Caco-2 (cell line): ENCODE measurements around the gene SV2C. TPM values are rescaled to one million over a fixed set of nuclear protein-coding genes. Genes with fewer than 3 reads are reported as not detected.
"Not testable (repeated sequence)": the region's sequence is repeated elsewhere in the genome, so short reads cannot be mapped to it uniquely, and the experiment has no call there.

Experiments used
- BruUV-seq: library from RNA; stranded (reverse); fragments of 400-500 nt; replicated peaks from 2 replicates; lab custom pipeline; 2021; lab: Mats Ljungman, UMichigan
- CTCF ChIA-PET: fragments of 300-600 bp; sonication (Branson Sonifier 250); formaldehyde crosslinking; loops from one replicate; lab custom pipeline; 2022; ENCODE audit warnings: antibody characterized with exemption; lab: Charles Lee
- POLR2A ChIA-PET: fragments of 300-600 bp; sonication (Branson Sonifier 250); formaldehyde crosslinking; loops from one replicate; lab custom pipeline; 2022; ENCODE audit warnings: antibody characterized with exemption; lab: Charles Lee
- DNase-seq, 2 experiments: peaks; one replicate each; pipeline versions ENCODE4 v3.0.0 to v3.0.0-alpha.2; 2020 to 2022
- H3K27me3 ChIP-seq: replicated peaks from 2 replicates; pipeline ENCODE4 v1.6.0; 2011; ENCODE audit warnings: low read length; ENCODE audit not compliant: control insufficient read depth, insufficient read depth
- H3K36me3 ChIP-seq: 2 replicates; pipeline ENCODE4 v1.5.1; 2011; ENCODE audit warnings: low read length; ENCODE audit not compliant: control insufficient read depth, insufficient read depth
- H3K4me1 ChIP-seq: fragments of 250-450 bp; sonication (Bioruptor Pico); 2 replicates; pipeline ENCODE4 v1.5.1; 2020; ENCODE audit warnings: mild to moderate bottlenecking
- H3K4me3 ChIP-seq: 2 replicates; pipeline ENCODE4 v1.5.1; 2011; ENCODE audit warnings: low read depth, mild to moderate bottlenecking, control low read depth, low read length
- H3K9me3 ChIP-seq: fragments of 250-450 bp; sonication (Bioruptor Pico); 2 replicates; pipeline ENCODE4 v1.5.1; 2020; ENCODE audit warnings: mild to moderate bottlenecking, moderate library complexity
- H3K27ac Mint-ChIP-seq: one replicate; pipeline ENCODE4 v1.8.0; 2022; ENCODE audit warnings: mixed read lengths; ENCODE audit not compliant: unreplicated experiment
- H3K27me3 Mint-ChIP-seq: one replicate; pipeline ENCODE4 v1.8.0; 2022; ENCODE audit warnings: mixed read lengths; ENCODE audit not compliant: insufficient read depth, unreplicated experiment
- H3K36me3 Mint-ChIP-seq: one replicate; pipeline ENCODE4 v1.8.0; 2022; ENCODE audit warnings: mild to moderate bottlenecking, mixed read lengths; ENCODE audit not compliant: insufficient read depth, unreplicated experiment
- H3K4me1 Mint-ChIP-seq: one replicate; pipeline ENCODE4 v1.8.0; 2022; ENCODE audit warnings: low read depth, mixed read lengths; ENCODE audit not compliant: unreplicated experiment
- H3K4me3 Mint-ChIP-seq: one replicate; pipeline ENCODE4 v1.8.0; 2022; ENCODE audit warnings: mild to moderate bottlenecking, moderate library complexity, mixed read lengths; ENCODE audit not compliant: unreplicated experiment
- H3K9me3 Mint-ChIP-seq: one replicate; pipeline ENCODE4 v1.8.0; 2022; ENCODE audit warnings: mixed read lengths; ENCODE audit not compliant: unreplicated experiment
- CTCF ChIP-seq, 2 experiments: fragments of 200-600 bp in 1 of 2; IDR thresholded peaks; 1 replicate in 1 of 2; 2 replicates in 1 of 2; pipeline versions ENCODE4 v1.5.1 to v1.8.0; 2011 to 2022; ENCODE audit warnings: antibody characterized with exemption in 1 of 2, control low read depth in 1 of 2, inconsistent platforms in 1 of 2, low read depth in 1 of 2, low read length in 1 of 2, mild to moderate bottlenecking in 1 of 2, moderate library complexity in 1 of 2; ENCODE audit not compliant: insufficient read depth in 1 of 2, severe bottlenecking in 1 of 2, unreplicated experiment in 1 of 2
- intact Hi-C: fragments of 100-400 bp; cut with micrococcal nuclease; formaldehyde crosslinking; loops from one replicate; pipeline ENCODE4 v1.10.0; 2022; ENCODE audit not compliant: unreplicated experiment
- total RNA-seq: library from RNA; stranded (reverse); gene quantifications from 2 replicates; pipeline ENCODE4 v1.2.3, GENCODE V29; 2022

The SV2C gene
- total RNA-seq, 1 experiment from 2014 or later = not detected

- Histone ChIP-seq H3K9me3 (no peaks in the 10 kb centered on the region), H3K4me1 (peaks cover 77% of the 10 kb centered on the region), H3K4me3 (no peak overlapping the region), H3K27me3 (no peaks in the 10 kb centered on the region; the same call in 1 of the 2 replicates), H3K36me3 (no peaks in the 10 kb centered on the region; the same call in 1 of the 2 replicates)
- no TSS peak for BruUV-seq
- peak; percentile 68 to 81 for DNase-seq
- intact Hi-C loops = loop anchor here (1.0 kb wide), 1 partner anchor 70 kb away; no protein-coding TSS in a partner anchor
- ChIA-PET CTCF (interaction anchor here (0.6 to 1.5 kb wide), 3 partner anchors 19 to 212 kb away, joined by 3 to 5 read pairs (median 4); no protein-coding TSS in a partner anchor), POLR2A (no interaction called here)
- H3K36me3 Mint-ChIP-seq = no peaks in the 10 kb centered on the region
- no peak for TF ChIP-seq CTCF (IDR thresholded peaks at IDR 0.05; ENCODE audit: insufficient read depth in 1 of 2, low read depth in 1 of 2, low read length in 1 of 2, severe bottlenecking in 1 of 2, unreplicated experiment in 1 of 2)
- peaks cover 65% of the 10 kb centered on the region for H3K4me1 Mint-ChIP-seq
- peak overlapping the region; percentile 69 for H3K27ac Mint-ChIP-seq
- peaks cover 11% of the 10 kb centered on the region for H3K9me3 Mint-ChIP-seq
- no peaks in the 10 kb centered on the region for H3K27me3 Mint-ChIP-seq
- peak overlapping the region; percentile 56 for H3K4me3 Mint-ChIP-seq
These were observed 249.5 kb downstream of the SV2C start for GRCh38 chr5:76332611-76333205.

GRCh38 chr5:76333571-76333970, 250.4 kb downstream of the SV2C start:
- Mint-ChIP-seq H3K9me3 (peaks cover 11% of the 10 kb centered on the region), H3K36me3 (no peaks in the 10 kb centered on the region), H3K4me1 (peaks cover 64% of the 10 kb centered on the region), H3K27ac (peak overlapping the region; percentile 69), H3K27me3 (no peaks in the 10 kb centered on the region), H3K4me3 (peak overlapping the region; percentile 56)
- CTCF ChIA-PET = no interaction called here
- DNase-seq = no peak
- no peaks in the 10 kb centered on the region for H3K27me3 ChIP-seq
- no peaks in the 10 kb centered on the region for H3K9me3 ChIP-seq
- no peak for TF ChIP-seq CTCF (IDR thresholded peaks at IDR 0.05; ENCODE audit: insufficient read depth in 1 of 2, low read depth in 1 of 2, low read length in 1 of 2, severe bottlenecking in 1 of 2, unreplicated experiment in 1 of 2)
- no peak overlapping the region for H3K4me3 ChIP-seq
- no peaks in the 10 kb centered on the region; the same call in 1 of the 2 replicates for H3K36me3 ChIP-seq
- no TSS peak for BruUV-seq
- POLR2A ChIA-PET = no interaction called here
- intact Hi-C loops = no loop called here
- H3K4me1 ChIP-seq = peaks cover 75% of the 10 kb centered on the region

GRCh38 chr5:76334574-76334973, 251.4 kb downstream of the SV2C start:
- intact Hi-C loops = no loop called here
- peak overlapping the region; percentile 69 for H3K27ac Mint-ChIP-seq
- peaks cover 11% of the 10 kb centered on the region for H3K9me3 Mint-ChIP-seq
- BruUV-seq = no TSS peak
- ChIA-PET POLR2A (no interaction called here), CTCF (interaction anchor here (0.7 to 0.8 kb wide), 2 partner anchors 56 to 69 kb away, joined by 3 to 7 read pairs; no protein-coding TSS in a partner anchor)
- no peak overlapping the region for H3K4me3 ChIP-seq
- TF ChIP-seq CTCF (IDR thresholded peaks at IDR 0.05; ENCODE audit: insufficient read depth in 1 of 2, low read depth in 1 of 2, low read length in 1 of 2, severe bottlenecking in 1 of 2, unreplicated experiment in 1 of 2) = no peak
- no peaks in the 10 kb centered on the region for H3K9me3 ChIP-seq
- H3K36me3 Mint-ChIP-seq = no peaks in the 10 kb centered on the region
- no peaks in the 10 kb centered on the region for H3K27me3 ChIP-seq
- H3K36me3 ChIP-seq = no peaks in the 10 kb centered on the region; the same call in 1 of the 2 replicates
- H3K27me3 Mint-ChIP-seq = no peaks in the 10 kb centered on the region
- peaks cover 54% of the 10 kb centered on the region for H3K4me1 Mint-ChIP-seq
- H3K4me1 ChIP-seq = peaks cover 67% of the 10 kb centered on the region
- DNase-seq = no peak
- H3K4me3 Mint-ChIP-seq = no peak overlapping the region

DNA sequence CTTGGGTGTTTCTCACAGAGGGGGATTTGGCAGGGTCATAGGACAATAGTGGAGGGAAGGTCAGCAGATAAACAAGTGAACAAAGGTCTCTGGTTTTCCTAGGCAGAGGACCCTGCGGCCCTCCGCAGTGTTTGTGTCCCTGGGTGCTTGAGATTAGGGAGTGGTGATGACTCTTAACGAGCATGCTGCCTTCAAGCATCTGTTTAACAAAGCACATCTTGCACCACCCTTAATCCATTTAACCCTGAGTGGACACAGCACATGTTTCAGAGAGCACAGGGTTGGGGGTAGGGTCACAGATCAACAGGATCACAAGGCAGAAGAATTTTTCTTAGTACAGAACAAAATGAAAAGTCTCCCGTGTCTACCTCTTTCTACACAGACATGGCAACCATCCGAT, 252.3 kb downstream of the SV2C start:
- H3K36me3 ChIP-seq, H3K4me3 Mint-ChIP-seq, H3K4me3 ChIP-seq, H3K9me3 ChIP-seq, H3K27me3 Mint-ChIP-seq, H3K27me3 ChIP-seq, DNase-seq, POLR2A ChIA-PET, BruUV-seq, H3K36me3 Mint-ChIP-seq, intact Hi-C loops: not testable (repeated sequence)
- CTCF ChIA-PET = interaction anchor here (0.7 kb wide), 1 partner anchor 55 kb away, joined by 3 read pairs; no protein-coding TSS in a partner anchor
- peaks cover 46% of the 10 kb centered on the region for H3K4me1 Mint-ChIP-seq
- H3K4me1 ChIP-seq = peaks cover 58% of the 10 kb centered on the region
- H3K27ac Mint-ChIP-seq = peak overlapping the region; percentile 69
- peaks cover 11% of the 10 kb centered on the region for H3K9me3 Mint-ChIP-seq
